ENCODE measurements around the gene AKAP13. TPM values are rescaled to one million over a fixed set of nuclear protein-coding genes. Genes with fewer than 3 reads are reported as not detected.
"Not testable (repeated sequence)": the region's sequence is repeated elsewhere in the genome, so short reads cannot be mapped to it uniquely, and the experiment has no call there.

AKAP13 gene
- total RNA-seq, 1 donor from 2014 or later: 145 TPM

DNA sequence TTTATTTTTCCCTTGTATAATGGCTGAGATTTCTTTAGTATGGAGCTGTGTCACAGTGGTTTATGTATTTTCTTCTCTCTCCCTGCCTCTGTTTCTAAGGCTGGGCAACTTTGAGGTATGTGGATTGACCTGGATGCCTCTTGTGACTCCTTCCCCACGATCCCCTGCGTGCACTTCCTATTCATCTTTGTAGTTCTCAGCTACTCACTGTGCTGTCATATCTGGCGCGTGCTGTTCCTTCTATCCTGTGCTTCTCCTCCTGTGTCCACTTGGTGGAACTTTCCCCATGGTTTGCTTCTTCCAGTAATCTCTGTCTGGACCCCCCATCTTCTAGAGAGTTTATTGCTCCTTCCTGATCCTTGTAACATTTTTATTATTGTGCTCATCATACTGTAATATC lies 97.3 kb downstream of the AKAP13 start:
- Mint-ChIP-seq H3K27me3 (ENCODE audit: unreplicated experiment) (no peaks in the 10 kb centered on the region), H3K9me3 (ENCODE audit: unreplicated experiment) (peaks cover 4% of the 10 kb centered on the region), H3K36me3 (ENCODE audit: unreplicated experiment) (no peaks in the 10 kb centered on the region), H3K27ac (ENCODE audit: unreplicated experiment) (peak overlapping the region; percentile 26), H3K4me1 (ENCODE audit: low read depth, unreplicated experiment) (peaks cover 50% of the 10 kb centered on the region), H3K4me3 (ENCODE audit: unreplicated experiment) (no peak overlapping the region)
- TF ChIP-seq, protein P1, sequence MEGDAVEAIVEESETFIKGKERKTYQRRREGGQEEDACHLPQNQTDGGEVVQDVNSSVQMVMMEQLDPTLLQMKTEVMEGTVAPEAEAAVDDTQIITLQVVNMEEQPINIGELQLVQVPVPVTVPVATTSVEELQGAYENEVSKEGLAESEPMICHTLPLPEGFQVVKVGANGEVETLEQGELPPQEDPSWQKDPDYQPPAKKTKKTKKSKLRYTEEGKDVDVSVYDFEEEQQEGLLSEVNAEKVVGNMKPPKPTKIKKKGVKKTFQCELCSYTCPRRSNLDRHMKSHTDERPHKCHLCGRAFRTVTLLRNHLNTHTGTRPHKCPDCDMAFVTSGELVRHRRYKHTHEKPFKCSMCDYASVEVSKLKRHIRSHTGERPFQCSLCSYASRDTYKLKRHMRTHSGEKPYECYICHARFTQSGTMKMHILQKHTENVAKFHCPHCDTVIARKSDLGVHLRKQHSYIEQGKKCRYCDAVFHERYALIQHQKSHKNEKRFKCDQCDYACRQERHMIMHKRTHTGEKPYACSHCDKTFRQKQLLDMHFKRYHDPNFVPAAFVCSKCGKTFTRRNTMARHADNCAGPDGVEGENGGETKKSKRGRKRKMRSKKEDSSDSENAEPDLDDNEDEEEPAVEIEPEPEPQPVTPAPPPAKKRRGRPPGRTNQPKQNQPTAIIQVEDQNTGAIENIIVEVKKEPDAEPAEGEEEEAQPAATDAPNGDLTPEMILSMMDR (IDR thresholded peaks at IDR 0.05; ENCODE audit: partially characterized antibody, unreplicated experiment): no peak
- DNase-seq: no peak

DNA sequence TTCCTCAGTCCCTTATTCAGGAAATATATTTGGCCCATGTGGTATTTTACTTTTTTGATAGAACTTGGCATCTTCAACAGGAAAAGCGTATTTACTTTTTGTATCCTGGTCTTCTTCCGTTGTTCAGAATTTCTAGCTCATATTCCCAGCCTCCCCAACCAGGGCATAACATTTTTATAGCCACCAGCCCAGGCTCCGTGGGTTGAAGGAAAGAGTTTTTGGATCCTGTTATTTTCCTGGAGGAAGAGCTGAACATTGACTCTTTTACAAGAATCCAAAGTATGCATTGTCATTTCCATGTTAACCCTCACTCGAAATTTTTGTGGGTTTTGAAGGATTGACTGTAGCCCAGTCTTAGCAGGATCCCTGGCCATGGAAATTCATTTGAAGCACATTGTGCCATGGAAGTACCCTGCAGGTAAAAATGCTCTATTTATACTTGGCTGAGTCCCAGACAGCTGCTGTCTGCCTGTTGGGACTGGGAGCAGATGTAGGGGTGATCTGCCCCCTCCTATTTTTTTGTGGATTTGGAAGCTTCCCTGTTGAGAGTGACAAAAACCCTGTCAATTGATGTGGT lies 98.8 kb downstream of the AKAP13 start:
- no peaks in the 10 kb centered on the region for H3K27me3 Mint-ChIP-seq (ENCODE audit: unreplicated experiment)
- H3K4me3 Mint-ChIP-seq (ENCODE audit: unreplicated experiment): peak overlapping the region; percentile 9
- DNase-seq: no peak
- H3K27ac Mint-ChIP-seq (ENCODE audit: unreplicated experiment): peak overlapping the region; percentile 82
- peaks cover 41% of the 10 kb centered on the region for H3K4me1 Mint-ChIP-seq (ENCODE audit: low read depth, unreplicated experiment)
- TF ChIP-seq, protein P1 (IDR thresholded peaks at IDR 0.05; ENCODE audit: partially characterized antibody, unreplicated experiment): no peak
- peaks cover 4% of the 10 kb centered on the region for H3K9me3 Mint-ChIP-seq (ENCODE audit: unreplicated experiment)
- no peaks in the 10 kb centered on the region for H3K36me3 Mint-ChIP-seq (ENCODE audit: unreplicated experiment)

GRCh38 chr15:85480923-85481322 lies 100.5 kb downstream of the AKAP13 start:
- Mint-ChIP-seq H3K36me3 (ENCODE audit: unreplicated experiment) (no peaks in the 10 kb centered on the region), H3K4me3 (ENCODE audit: unreplicated experiment) (no peak overlapping the region), H3K27me3 (ENCODE audit: unreplicated experiment) (peaks cover 2% of the 10 kb centered on the region), H3K9me3 (ENCODE audit: unreplicated experiment) (no peaks in the 10 kb centered on the region), H3K27ac (ENCODE audit: unreplicated experiment) (no peak overlapping the region), H3K4me1 (ENCODE audit: low read depth, unreplicated experiment) (peaks cover 46% of the 10 kb centered on the region)
- TF ChIP-seq, protein P1 (IDR thresholded peaks at IDR 0.05; ENCODE audit: partially characterized antibody, unreplicated experiment): no peak
- DNase-seq: no peak

DNA sequence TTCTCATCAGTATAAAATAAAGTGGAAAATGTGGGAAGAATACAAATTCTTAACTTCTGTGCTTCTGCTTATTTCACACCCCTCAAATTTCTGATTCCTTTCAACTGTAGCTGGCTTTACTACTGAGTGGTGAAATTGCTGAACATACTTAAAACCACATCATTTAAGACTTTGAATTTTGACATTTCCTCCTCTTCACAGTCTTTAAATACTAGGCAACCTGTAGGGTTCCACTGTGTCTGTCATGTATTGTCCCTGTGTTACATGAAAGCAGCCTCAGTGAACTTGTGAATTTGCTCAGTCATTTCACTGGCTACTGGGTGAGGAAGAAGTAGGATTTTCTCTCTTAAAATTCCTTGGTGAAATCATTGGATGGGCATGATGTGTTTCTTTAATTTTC lies 101.1 kb downstream of the AKAP13 start:
- not testable (repeated sequence) for H3K4me3 Mint-ChIP-seq (ENCODE audit: unreplicated experiment); H3K36me3 Mint-ChIP-seq (ENCODE audit: unreplicated experiment); H3K9me3 Mint-ChIP-seq (ENCODE audit: unreplicated experiment); H3K27ac Mint-ChIP-seq (ENCODE audit: unreplicated experiment); DNase-seq; H3K27me3 Mint-ChIP-seq (ENCODE audit: unreplicated experiment)
- peaks cover 46% of the 10 kb centered on the region for H3K4me1 Mint-ChIP-seq (ENCODE audit: low read depth, unreplicated experiment)

- TF ChIP-seq, protein P1 (IDR thresholded peaks at IDR 0.05; ENCODE audit: partially characterized antibody, unreplicated experiment): no peak
- Mint-ChIP-seq H3K4me1 (ENCODE audit: low read depth, unreplicated experiment) (peaks cover 40% of the 10 kb centered on the region), H3K9me3 (ENCODE audit: unreplicated experiment) (no peaks in the 10 kb centered on the region), H3K36me3 (ENCODE audit: unreplicated experiment) (no peaks in the 10 kb centered on the region), H3K27ac (ENCODE audit: unreplicated experiment) (no peak overlapping the region), H3K4me3 (ENCODE audit: unreplicated experiment) (no peak overlapping the region), H3K27me3 (ENCODE audit: unreplicated experiment) (peaks cover 2% of the 10 kb centered on the region)
- DNase-seq: no peak
Measured at GRCh38 chr15:85482894-85483293, 102.5 kb downstream of the AKAP13 start.

DNA sequence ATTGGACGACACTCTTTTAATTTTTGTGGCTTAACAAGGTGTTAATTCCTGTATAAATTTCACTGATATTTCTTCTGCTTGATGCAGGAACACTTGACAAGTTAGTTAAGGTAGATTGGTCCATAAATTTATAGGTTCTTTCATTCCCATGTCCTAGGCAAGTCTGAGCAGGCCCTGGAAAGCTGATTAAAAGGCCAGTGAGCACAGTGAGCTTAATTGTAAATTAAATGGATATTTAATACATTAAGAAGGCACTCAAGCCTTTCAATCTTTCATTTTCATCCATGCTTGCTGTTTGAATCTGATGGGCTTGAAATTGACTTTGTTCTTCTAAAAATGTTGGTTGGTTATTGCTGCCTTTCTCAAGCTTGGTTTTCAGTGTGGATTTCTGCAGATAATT lies 103.6 kb downstream of the AKAP13 start:
- DNase-seq; H3K4me3 Mint-ChIP-seq (ENCODE audit: unreplicated experiment); H3K36me3 Mint-ChIP-seq (ENCODE audit: unreplicated experiment); H3K27me3 Mint-ChIP-seq (ENCODE audit: unreplicated experiment); H3K9me3 Mint-ChIP-seq (ENCODE audit: unreplicated experiment); H3K27ac Mint-ChIP-seq (ENCODE audit: unreplicated experiment): not testable (repeated sequence)
- H3K4me1 Mint-ChIP-seq (ENCODE audit: low read depth, unreplicated experiment): peaks cover 33% of the 10 kb centered on the region

DNA sequence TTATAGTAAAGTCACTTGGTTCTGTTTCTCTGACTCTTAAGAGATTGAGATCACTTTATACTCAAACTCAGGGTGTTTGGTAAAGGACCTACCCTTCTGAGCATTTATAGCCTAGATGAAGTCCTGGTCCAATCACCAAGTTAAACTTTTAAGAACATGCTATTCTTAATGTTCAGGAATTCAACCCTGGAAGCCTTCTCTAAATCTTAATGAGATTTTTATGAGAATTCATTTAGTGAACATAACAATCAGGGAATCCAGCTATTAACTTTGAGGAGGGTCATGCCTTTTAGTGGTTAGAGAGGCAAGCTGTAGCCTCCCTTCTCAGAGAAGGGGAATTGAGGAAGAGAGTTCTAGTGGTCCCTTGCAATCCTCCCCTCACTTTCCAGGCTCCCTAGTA lies 104.5 kb downstream of the AKAP13 start:
- peaks cover 25% of the 10 kb centered on the region for H3K4me1 Mint-ChIP-seq (ENCODE audit: low read depth, unreplicated experiment)
- not testable (repeated sequence) for H3K27ac Mint-ChIP-seq (ENCODE audit: unreplicated experiment); H3K27me3 Mint-ChIP-seq (ENCODE audit: unreplicated experiment); H3K9me3 Mint-ChIP-seq (ENCODE audit: unreplicated experiment); DNase-seq; H3K36me3 Mint-ChIP-seq (ENCODE audit: unreplicated experiment); H3K4me3 Mint-ChIP-seq (ENCODE audit: unreplicated experiment)
